ENCODE results near the gene MAP2K3.

Gene MAP2K3

DNA sequence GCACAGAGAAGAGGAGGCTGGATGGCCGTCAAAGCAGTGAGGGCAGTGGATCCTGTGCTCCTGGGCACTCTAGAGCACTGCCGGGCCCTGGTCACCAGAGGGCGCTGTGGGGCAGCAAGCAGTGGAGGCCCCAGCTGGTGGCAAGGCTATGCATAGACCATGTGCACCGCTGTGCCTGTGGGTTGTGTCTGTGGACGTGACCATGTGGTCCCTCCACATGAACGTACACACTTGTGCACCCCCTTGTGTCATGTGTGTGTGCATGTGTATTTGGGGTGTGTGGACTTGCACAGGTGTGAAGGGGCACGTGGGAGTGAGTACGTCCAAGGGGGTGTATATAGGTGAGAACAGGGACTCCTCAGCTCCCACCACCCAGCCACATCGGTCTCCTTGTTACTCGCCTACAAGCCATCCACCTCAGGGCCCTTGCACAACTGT is 4.4 kb upstream of the MAP2K3 start:
- TF ChIP-seq, protein P1, sequence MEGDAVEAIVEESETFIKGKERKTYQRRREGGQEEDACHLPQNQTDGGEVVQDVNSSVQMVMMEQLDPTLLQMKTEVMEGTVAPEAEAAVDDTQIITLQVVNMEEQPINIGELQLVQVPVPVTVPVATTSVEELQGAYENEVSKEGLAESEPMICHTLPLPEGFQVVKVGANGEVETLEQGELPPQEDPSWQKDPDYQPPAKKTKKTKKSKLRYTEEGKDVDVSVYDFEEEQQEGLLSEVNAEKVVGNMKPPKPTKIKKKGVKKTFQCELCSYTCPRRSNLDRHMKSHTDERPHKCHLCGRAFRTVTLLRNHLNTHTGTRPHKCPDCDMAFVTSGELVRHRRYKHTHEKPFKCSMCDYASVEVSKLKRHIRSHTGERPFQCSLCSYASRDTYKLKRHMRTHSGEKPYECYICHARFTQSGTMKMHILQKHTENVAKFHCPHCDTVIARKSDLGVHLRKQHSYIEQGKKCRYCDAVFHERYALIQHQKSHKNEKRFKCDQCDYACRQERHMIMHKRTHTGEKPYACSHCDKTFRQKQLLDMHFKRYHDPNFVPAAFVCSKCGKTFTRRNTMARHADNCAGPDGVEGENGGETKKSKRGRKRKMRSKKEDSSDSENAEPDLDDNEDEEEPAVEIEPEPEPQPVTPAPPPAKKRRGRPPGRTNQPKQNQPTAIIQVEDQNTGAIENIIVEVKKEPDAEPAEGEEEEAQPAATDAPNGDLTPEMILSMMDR (IDR thresholded peaks at IDR 0.05; ENCODE audit: low read depth, low read length, missing control alignments), result peak; percentile 99
- in situ Hi-C loops (cut with HindIII; ENCODE audit: low sequenced_read_pairs), result loop anchor here (25.0 kb wide), 1 partner anchor 257 kb away; no protein-coding TSS in a partner anchor
- DNase-seq (ENCODE audit: low read depth), result peak; percentile 53
- no peak overlapping the region for H3K4me3 ChIP-seq (ENCODE audit: low read depth, low read length)

DNA sequence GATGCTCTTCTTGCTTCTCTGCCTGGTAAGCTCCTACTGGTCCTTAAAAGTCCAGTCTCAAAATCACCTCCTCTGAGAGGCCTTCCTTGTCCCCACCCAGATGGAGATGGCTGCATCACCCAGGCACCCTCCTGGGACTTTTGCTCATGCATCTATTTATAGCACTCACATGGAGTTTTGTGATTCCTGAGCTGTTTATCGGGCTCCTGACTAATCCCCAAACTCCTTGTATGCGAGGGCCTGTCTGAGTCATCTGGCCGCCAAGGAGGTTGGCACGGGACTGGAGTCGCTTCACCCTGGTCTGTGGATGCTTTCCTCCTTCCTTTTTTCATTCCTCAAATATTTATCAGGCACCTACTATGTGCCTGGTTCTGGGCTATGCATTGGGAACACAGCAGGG is 2.3 kb upstream of the MAP2K3 start:
- TF ChIP-seq, protein P1 (IDR thresholded peaks at IDR 0.05; ENCODE audit: low read depth, low read length, missing control alignments), result no peak
- no peak overlapping the region for H3K4me3 ChIP-seq (ENCODE audit: low read depth, low read length)
- peak; percentile 86 for DNase-seq (ENCODE audit: low read depth)
- in situ Hi-C loops (cut with HindIII; ENCODE audit: low sequenced_read_pairs), result loop anchor here (25.0 kb wide), 1 partner anchor 255 kb away; no protein-coding TSS in a partner anchor

DNA sequence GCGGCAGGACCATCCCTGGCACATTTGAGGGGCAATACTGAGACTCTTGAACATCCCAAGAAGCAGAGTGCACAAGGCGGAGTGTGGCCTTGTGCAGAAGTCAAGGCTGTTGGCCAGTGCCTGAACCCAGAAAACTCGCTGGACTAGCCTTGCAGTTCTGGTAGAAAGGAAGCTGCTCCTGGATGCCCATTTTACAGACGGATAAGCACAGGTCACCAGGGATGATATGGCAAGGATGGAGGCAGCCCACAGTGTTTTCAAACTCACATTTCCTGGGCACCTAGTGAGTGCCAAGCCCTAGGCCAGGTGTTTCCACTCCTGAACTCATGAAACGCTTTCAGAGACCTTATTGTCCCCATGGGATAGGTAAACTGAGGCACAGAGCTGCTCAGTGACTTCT is 1.7 kb upstream of the MAP2K3 start:
- H3K4me3 ChIP-seq (ENCODE audit: low read depth, low read length), result no peak overlapping the region
- DNase-seq (ENCODE audit: low read depth), result no peak
- in situ Hi-C loops (cut with HindIII; ENCODE audit: low sequenced_read_pairs), result loop anchor here (25.0 kb wide), 1 partner anchor 254 kb away; no protein-coding TSS in a partner anchor
- TF ChIP-seq, protein P1 (IDR thresholded peaks at IDR 0.05; ENCODE audit: low read depth, low read length, missing control alignments), result no peak

DNA sequence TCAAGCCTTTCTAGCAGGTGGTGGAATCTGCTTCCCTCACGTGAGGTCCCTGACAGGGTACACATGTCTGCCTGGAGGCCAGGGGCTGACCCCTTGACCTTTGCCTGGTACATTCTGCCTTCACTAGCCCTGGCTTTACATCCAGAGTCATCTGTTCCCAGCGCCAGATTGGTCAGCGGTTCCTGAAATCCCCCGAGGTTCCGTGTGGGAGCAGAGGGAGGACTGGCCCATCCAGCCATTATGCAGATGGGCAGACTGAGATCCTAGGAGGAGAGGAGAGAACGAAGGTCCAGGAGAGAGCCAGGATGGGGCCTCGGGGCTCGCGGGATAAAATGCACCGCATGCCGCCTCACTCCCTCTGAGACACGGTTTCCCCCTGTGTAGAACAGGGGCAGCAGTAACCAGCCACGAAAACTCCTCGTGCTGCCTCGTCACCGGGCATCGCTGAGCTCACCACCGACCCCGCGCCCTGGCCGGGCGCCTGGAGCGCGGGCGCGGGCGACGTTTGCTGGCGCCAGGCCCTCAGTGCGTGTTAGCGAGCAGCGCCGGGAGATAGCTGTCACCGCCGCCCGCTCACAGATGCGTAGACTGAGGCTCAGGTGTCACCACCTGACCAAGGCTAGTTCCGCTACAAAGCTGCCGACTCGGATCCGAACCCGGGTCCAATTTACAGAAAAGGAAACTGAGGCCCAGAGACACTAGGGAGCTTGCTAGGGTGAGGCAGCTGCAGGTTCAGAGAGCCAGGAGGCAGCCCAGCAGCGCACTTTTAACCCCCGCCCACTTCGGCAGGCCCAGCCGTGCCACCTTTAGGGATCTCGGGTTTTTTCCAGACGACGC is 811 bp upstream of the MAP2K3 start:
- TF ChIP-seq, protein P1 (IDR thresholded peaks at IDR 0.05; ENCODE audit: low read depth, low read length, missing control alignments), result no peak
- peak overlapping the region; percentile 68 for H3K4me3 ChIP-seq (ENCODE audit: low read depth, low read length)
- in situ Hi-C loops (cut with HindIII; ENCODE audit: low sequenced_read_pairs), result loop anchor here (25.0 kb wide), 1 partner anchor 254 kb away; no protein-coding TSS in a partner anchor
- DNase-seq (ENCODE audit: low read depth), result no peak

DNA sequence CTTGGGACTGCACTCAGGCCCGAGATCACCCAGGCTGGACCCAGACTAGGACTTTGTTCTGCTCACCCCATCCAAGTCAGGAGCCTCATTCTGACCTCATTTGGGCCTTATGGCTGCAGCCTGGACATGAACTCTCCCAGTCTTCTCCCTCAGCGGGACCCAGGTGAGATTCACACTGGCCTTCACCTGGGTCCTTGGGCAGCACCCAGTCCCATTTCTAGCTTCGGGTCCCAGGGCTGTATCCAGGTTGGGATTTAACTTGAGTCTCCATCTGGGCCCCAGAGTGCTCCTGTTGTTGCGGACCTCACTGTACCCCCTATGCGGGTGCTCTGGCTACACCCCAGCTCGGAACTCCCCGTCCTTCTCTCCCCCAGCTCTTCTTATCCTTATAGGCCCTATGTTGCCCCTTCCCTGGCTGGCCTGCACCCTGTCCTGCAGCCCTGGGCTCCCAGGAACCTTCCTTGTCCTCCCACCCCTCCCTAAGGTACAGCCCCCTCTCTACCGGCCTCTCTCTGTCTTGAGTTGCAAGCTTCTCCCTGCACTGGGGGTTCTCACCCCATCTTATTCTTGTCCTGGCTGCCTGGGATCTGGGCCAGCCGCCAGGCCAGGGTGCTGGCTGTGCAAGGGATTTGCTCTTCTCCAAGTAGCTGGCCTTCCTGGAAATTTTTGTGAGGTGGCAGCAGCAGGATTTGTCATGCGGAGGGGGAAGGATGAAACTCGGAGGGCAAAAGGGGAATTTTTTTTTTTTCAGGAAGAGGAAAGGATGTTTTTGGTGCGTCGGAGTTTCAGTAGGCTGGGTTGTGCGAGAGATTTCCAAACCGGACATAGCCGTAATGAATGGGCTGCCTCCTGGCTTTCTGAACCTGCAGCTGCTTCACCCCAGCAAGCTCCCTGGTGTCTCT is 904 bp downstream of the MAP2K3 start:
- in situ Hi-C loops (cut with HindIII; ENCODE audit: low sequenced_read_pairs), result loop anchor here (25.0 kb wide), 1 partner anchor 252 kb away; no protein-coding TSS in a partner anchor
- peak overlapping the region; percentile 68 for H3K4me3 ChIP-seq (ENCODE audit: low read depth, low read length)
- TF ChIP-seq, protein P1 (IDR thresholded peaks at IDR 0.05; ENCODE audit: low read depth, low read length, missing control alignments), result no peak
- DNase-seq (ENCODE audit: low read depth), result no peak
